CD14-positive monocyte (primary cell): Measurements from ENCODE around the gene JMJD7. TPM values are rescaled to one million over a fixed set of nuclear protein-coding genes. Genes with fewer than 3 reads are reported as not detected.

Experiments used
- DNase-seq, 3 donors: peaks; one replicate each; pipeline ENCODE4 v3.0.0-alpha.2; 2011 to 2022
- H2AFZ ChIP-seq: 2 replicates; pipeline ENCODE4 v1.6.0; 2012; ENCODE audit warnings: mild to moderate bottlenecking, low read depth, low read length, inconsistent platforms; ENCODE audit not compliant: insufficient read depth, poor library complexity, severe bottlenecking
- H3K27ac ChIP-seq, 2 donors: 1 replicate in 1 of 2; 2 replicates in 1 of 2; pipeline ENCODE4 v1.5.1; 2012 to 2013; ENCODE audit warnings: low read length in 2 of 2, control low read depth in 1 of 2, inconsistent platforms in 1 of 2, low read depth in 1 of 2, mild to moderate bottlenecking in 1 of 2
- H3K27me3 ChIP-seq, 2 donors: one replicate each; pipeline versions ENCODE4 v1.6.0 to v1.6.1; 2011 to 2013; ENCODE audit warnings: low read length in 2 of 2; ENCODE audit not compliant: control insufficient read depth in 2 of 2, insufficient read depth in 2 of 2
- H3K36me3 ChIP-seq, 2 donors: replicated peaks in 1 of 2; 1 replicate in 1 of 2; 2 replicates in 1 of 2; pipeline versions ENCODE4 v1.5.1 to v1.6.1; 2012 to 2013; ENCODE audit warnings: low read length in 2 of 2, control low read depth in 1 of 2, inconsistent platforms in 1 of 2, mild to moderate bottlenecking in 1 of 2; ENCODE audit not compliant: insufficient read depth in 2 of 2, control insufficient read depth in 1 of 2
- H3K4me1 ChIP-seq, 2 donors: 1 replicate in 1 of 2; 2 replicates in 1 of 2; pipeline versions ENCODE4 v1.5.1 to v1.6.1; 2012 to 2013; ENCODE audit warnings: low read length in 2 of 2, control low read depth in 1 of 2, inconsistent platforms in 1 of 2, mild to moderate bottlenecking in 1 of 2, moderate library complexity in 1 of 2; ENCODE audit not compliant: insufficient read depth in 2 of 2, control insufficient read depth in 1 of 2
- H3K4me2 ChIP-seq: replicated peaks from 2 replicates; pipeline ENCODE3; 2012; ENCODE audit warnings: low read length, moderate library complexity, mild to moderate bottlenecking; ENCODE audit not compliant: poor library complexity, severe bottlenecking; ENCODE audit errors: extremely low read depth
- H3K4me3 ChIP-seq, 3 experiments: fragments of 200-600 bp in 1 of 3; sonication (generic) in 1 of 3; replicated peaks in 1 of 3; 1 replicate in 2 of 3; 2 replicates in 1 of 3; pipeline ENCODE4 v1.5.1; 2011 to 2013; ENCODE audit warnings: low read length in 3 of 3, mild to moderate bottlenecking in 3 of 3, control low read depth in 2 of 3, low read depth in 2 of 3, inconsistent platforms in 1 of 3, moderate library complexity in 1 of 3
- H3K79me2 ChIP-seq: 2 replicates; pipeline ENCODE4 v1.6.0; 2012; ENCODE audit warnings: mild to moderate bottlenecking, control low read depth, inconsistent platforms, low read length, moderate library complexity; ENCODE audit not compliant: insufficient read depth
- H3K9ac ChIP-seq: 2 replicates; pipeline ENCODE4 v1.6.0; 2017; ENCODE audit warnings: low read length, mild to moderate bottlenecking; ENCODE audit not compliant: insufficient read depth, poor library complexity, severe bottlenecking
- H3K9me3 ChIP-seq, 2 donors: replicated peaks in 1 of 2; 1 replicate in 1 of 2; 2 replicates in 1 of 2; pipeline versions ENCODE4 v1.5.1 to v1.6.1; 2012 to 2013; ENCODE audit warnings: low read length in 2 of 2, control low read depth in 1 of 2; ENCODE audit not compliant: control insufficient read depth in 1 of 2, insufficient read depth in 1 of 2
- H4K20me1 ChIP-seq: 2 replicates; pipeline ENCODE4 v1.6.0; 2012; ENCODE audit warnings: mild to moderate bottlenecking, low read length, control low read depth, moderate library complexity; ENCODE audit not compliant: insufficient read depth
- H3K27ac Mint-ChIP-seq, 7 donors: one replicate each; pipeline ENCODE4 v1.8.0; 2020; ENCODE audit warnings: mild to moderate bottlenecking in 7 of 7, mixed read lengths in 7 of 7, moderate library complexity in 6 of 7, inconsistent platforms in 2 of 7
- H3K27me3 Mint-ChIP-seq, 3 donors: one replicate each; pipeline ENCODE4 v1.8.0; 2021 to 2022; ENCODE audit warnings: low read depth in 3 of 3, mild to moderate bottlenecking in 3 of 3, mixed read lengths in 3 of 3, moderate library complexity in 3 of 3, inconsistent platforms in 1 of 3
- H3K36me3 Mint-ChIP-seq, 2 donors: one replicate each; pipeline ENCODE4 v1.8.0; 2020; ENCODE audit warnings: mixed read lengths in 2 of 2, inconsistent platforms in 1 of 2, mild to moderate bottlenecking in 1 of 2
- H3K4me1 Mint-ChIP-seq: one replicate; pipeline ENCODE4 v1.8.0; 2020; ENCODE audit warnings: mild to moderate bottlenecking, mixed read lengths
- H3K4me3 Mint-ChIP-seq, 2 donors: one replicate each; pipeline ENCODE4 v1.8.0; 2020; ENCODE audit warnings: mild to moderate bottlenecking in 2 of 2, mixed read lengths in 2 of 2, moderate library complexity in 1 of 2
- H3K9me3 Mint-ChIP-seq, 7 donors: one replicate each; pipeline ENCODE4 v1.8.0; 2020 to 2022; ENCODE audit warnings: mixed read lengths in 7 of 7, mild to moderate bottlenecking in 6 of 7, moderate library complexity in 6 of 7, inconsistent platforms in 2 of 7
- WGBS: methylation state at CpG from one replicate; pipeline ENCODE4 v1.1.5; 2013; ENCODE audit warnings: missing lambda C conversion rate; ENCODE audit not compliant: insufficient coverage; 5-methylcytosine and 5-hydroxymethylcytosine counted together
- intact Hi-C, 2 donors: fragments of 100-400 bp; cut with micrococcal nuclease; formaldehyde crosslinking; loops; one replicate each; pipeline versions ENCODE4 v1.15.0 to v1.15.1; 2023
- polyA plus RNA-seq, 3 donors: library from polyadenylated mRNA; depleted of rRNA in 1 of 3; unstranded in 2 of 3; stranded (reverse) in 1 of 3; fragments of 300-500 nt in 2 of 3; fragments of >200 nt in 1 of 3; fragmentation: Illumina TruSeq in 2 of 3; gene quantifications; 1 replicate in 2 of 3; 2 replicates in 1 of 3; pipeline ENCODE4 v1.2.3, GENCODE V29; 2012 to 2021
- TF ChIP-seq, protein P1 (sequence below): fragments of 200-600 bp; IDR thresholded peaks from one replicate; pipeline ENCODE4 v1.8.0; 2022; ENCODE audit warnings: antibody characterized with exemption, mild to moderate bottlenecking

JMJD7 gene
- polyA plus RNA-seq, 3 donors: 11.3 to 18.8 (median 15.2) TPM

DNA sequence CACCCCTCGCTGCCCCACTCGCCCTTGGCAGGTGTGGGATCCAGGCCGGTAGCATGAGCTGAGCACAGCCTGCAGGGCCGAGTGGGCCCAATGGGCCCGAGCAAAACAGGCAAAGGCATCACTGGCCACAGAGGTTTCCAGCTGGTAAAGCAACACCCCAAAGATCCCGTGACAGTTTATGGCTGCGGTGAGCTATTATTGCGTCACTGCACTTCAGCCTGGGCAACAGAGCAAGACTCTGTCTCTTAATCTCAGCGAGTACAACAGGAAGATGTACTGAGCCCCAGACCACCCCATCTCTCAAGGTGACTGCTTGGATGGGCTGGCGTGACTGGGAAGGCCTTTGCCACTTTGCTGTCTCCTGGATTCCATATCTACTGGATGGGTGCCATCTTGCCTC is 4.3 kb downstream of the JMJD7 start:
- peaks cover 24% of the 10 kb centered on the region for H3K4me1 Mint-ChIP-seq
- 90% methylated on average over 10 of the region's 10 CpGs for WGBS
- H3K4me3 Mint-ChIP-seq: no peak overlapping the region
- H3K27me3 Mint-ChIP-seq: peaks cover 0 to 6% (median 5%) of the 10 kb centered on the region in 3 donors
- TF ChIP-seq, protein P1, sequence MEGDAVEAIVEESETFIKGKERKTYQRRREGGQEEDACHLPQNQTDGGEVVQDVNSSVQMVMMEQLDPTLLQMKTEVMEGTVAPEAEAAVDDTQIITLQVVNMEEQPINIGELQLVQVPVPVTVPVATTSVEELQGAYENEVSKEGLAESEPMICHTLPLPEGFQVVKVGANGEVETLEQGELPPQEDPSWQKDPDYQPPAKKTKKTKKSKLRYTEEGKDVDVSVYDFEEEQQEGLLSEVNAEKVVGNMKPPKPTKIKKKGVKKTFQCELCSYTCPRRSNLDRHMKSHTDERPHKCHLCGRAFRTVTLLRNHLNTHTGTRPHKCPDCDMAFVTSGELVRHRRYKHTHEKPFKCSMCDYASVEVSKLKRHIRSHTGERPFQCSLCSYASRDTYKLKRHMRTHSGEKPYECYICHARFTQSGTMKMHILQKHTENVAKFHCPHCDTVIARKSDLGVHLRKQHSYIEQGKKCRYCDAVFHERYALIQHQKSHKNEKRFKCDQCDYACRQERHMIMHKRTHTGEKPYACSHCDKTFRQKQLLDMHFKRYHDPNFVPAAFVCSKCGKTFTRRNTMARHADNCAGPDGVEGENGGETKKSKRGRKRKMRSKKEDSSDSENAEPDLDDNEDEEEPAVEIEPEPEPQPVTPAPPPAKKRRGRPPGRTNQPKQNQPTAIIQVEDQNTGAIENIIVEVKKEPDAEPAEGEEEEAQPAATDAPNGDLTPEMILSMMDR: no peak
- DNase-seq: no peak
- peaks cover 51 to 57% of the 10 kb centered on the region in 2 donors for H3K36me3 Mint-ChIP-seq
- Histone ChIP-seq H3K9ac (no peak overlapping the region), H3K36me3 (peaks cover 39 to 50% of the 10 kb centered on the region in 2 donors), H3K4me2 (no peak overlapping the region), H3K4me3 (no peak overlapping the region), H2AFZ (no peak overlapping the region), H4K20me1 (peaks cover 37% of the 10 kb centered on the region), H3K27ac (no peak overlapping the region), H3K79me2 (peaks cover 19% of the 10 kb centered on the region), H3K4me1 (peaks cover 15 to 17% of the 10 kb centered on the region in 2 donors), H3K9me3 (no peaks in the 10 kb centered on the region), H3K27me3 (no peaks in the 10 kb centered on the region)
- peak overlapping the region in 1 of 7 donors; percentile 46 for H3K27ac Mint-ChIP-seq
- intact Hi-C loops: no loop called here
- no peaks in the 10 kb centered on the region for H3K9me3 Mint-ChIP-seq

DNA sequence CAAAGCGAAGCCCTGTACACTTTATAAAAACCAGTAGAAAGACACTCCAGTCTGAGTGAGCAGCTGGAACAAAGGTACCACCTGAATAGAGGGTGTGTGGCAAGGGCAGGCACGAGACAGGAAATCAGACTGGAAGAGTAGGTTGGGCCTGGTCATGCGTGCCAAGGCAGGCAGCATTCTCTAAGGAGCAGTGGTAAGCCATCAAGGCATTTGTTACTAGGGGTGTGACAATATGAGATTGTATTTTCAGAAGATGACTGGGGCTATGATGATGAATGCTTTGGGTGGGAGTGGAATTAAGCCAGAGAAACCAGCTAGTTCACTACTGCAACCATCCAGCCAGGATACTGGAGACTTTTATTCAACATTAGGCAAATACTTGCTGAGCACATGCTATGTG is 5.0 kb downstream of the JMJD7 start:
- H3K9me3 ChIP-seq: no peaks in the 10 kb centered on the region
- Mint-ChIP-seq H3K27me3 (peaks cover 0 to 1% (median 0%) of the 10 kb centered on the region in 3 donors), H3K4me1 (peaks cover 23% of the 10 kb centered on the region), H3K9me3 (no peaks in the 10 kb centered on the region), H3K27ac (peak overlapping the region in 1 of 7 donors; percentile 7), H3K36me3 (peaks cover 55 to 63% of the 10 kb centered on the region in 2 donors), H3K4me3 (no peak overlapping the region)
- 71% methylated on average over 2 of the region's 3 CpGs for WGBS
- no peak overlapping the region for H3K4me2 ChIP-seq
- H2AFZ ChIP-seq: no peak overlapping the region
- intact Hi-C loops: no loop called here
- H3K27ac ChIP-seq: no peak overlapping the region
- no peak overlapping the region for H3K4me3 ChIP-seq
- H3K27me3 ChIP-seq: no peaks in the 10 kb centered on the region
- H3K79me2 ChIP-seq: peaks cover 19% of the 10 kb centered on the region
- no peak for DNase-seq
- peaks cover 37% of the 10 kb centered on the region for H4K20me1 ChIP-seq
- H3K4me1 ChIP-seq: peaks cover 11 to 12% of the 10 kb centered on the region in 2 donors
- H3K36me3 ChIP-seq: peaks cover 41 to 51% of the 10 kb centered on the region in 2 donors
- TF ChIP-seq, protein P1: no peak
- H3K9ac ChIP-seq: no peak overlapping the region
